ENCODE results near the gene MKNK1.

The MKNK1 gene

DNA sequence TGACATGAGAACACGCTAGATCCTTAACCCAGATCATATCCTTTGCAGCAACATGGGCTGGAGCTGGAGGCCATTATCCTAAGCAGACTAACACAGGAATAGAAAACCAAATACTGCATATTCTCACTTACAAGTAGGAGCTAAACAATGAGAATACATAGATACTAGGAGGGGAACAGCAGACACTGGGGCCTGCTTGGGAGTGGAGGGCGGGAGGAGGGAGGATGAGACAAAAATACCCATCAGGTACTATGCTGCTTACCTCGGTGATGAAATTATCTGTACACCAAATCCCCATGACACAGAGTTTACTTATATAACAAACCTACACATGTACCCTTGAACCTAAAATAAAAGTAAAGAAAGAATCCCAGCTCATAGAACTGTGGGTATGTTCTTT, 13.8 kb upstream of the MKNK1 start:
- Histone ChIP-seq H4K20me1 (ENCODE audit: insufficient read depth, low read length, poor library complexity, severe bottlenecking) (no peaks in the 10 kb centered on the region), H3K79me2 (ENCODE audit: insufficient read depth, low read length) (peaks cover 19% of the 10 kb centered on the region; the same call in 1 of the 2 replicates), H3K4me1 (ENCODE audit: insufficient read depth, low read length, poor library complexity, severe bottlenecking) (peaks cover 57% of the 10 kb centered on the region), H3K27me3 (ENCODE audit: insufficient read depth, low read length, poor library complexity, severe bottlenecking) (no peaks in the 10 kb centered on the region), H3K4me2 (ENCODE audit: low read depth, low read length, poor library complexity, severe bottlenecking) (no peak overlapping the region), H3K9ac (ENCODE audit: low read depth, low read length, poor library complexity, severe bottlenecking) (no peak overlapping the region), H3K9me2 (replicated peaks; ENCODE audit: low read depth, low read length) (no peaks in the 10 kb centered on the region), H3K4me3 (ENCODE audit: low read length, poor library complexity, severe bottlenecking) (no peak overlapping the region), H2AFZ (ENCODE audit: low read length) (no peak overlapping the region), H3K9me3 (ENCODE audit: insufficient read depth, low read depth, low read length) (no peaks in the 10 kb centered on the region), H3K36me3 (ENCODE audit: insufficient read depth, low read length) (no peaks in the 10 kb centered on the region), H3F3A (ENCODE audit: low read depth) (no peaks in the 10 kb centered on the region)
- TF ChIP-seq, protein P1, sequence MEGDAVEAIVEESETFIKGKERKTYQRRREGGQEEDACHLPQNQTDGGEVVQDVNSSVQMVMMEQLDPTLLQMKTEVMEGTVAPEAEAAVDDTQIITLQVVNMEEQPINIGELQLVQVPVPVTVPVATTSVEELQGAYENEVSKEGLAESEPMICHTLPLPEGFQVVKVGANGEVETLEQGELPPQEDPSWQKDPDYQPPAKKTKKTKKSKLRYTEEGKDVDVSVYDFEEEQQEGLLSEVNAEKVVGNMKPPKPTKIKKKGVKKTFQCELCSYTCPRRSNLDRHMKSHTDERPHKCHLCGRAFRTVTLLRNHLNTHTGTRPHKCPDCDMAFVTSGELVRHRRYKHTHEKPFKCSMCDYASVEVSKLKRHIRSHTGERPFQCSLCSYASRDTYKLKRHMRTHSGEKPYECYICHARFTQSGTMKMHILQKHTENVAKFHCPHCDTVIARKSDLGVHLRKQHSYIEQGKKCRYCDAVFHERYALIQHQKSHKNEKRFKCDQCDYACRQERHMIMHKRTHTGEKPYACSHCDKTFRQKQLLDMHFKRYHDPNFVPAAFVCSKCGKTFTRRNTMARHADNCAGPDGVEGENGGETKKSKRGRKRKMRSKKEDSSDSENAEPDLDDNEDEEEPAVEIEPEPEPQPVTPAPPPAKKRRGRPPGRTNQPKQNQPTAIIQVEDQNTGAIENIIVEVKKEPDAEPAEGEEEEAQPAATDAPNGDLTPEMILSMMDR (conservative IDR thresholded peaks at IDR 0.05; ENCODE audit: low read length) = no peak
- TF ChIP-seq EZH2phosphoT487 (IDR thresholded peaks at IDR 0.05; ENCODE audit: borderline replicate concordance) = no peak

DNA sequence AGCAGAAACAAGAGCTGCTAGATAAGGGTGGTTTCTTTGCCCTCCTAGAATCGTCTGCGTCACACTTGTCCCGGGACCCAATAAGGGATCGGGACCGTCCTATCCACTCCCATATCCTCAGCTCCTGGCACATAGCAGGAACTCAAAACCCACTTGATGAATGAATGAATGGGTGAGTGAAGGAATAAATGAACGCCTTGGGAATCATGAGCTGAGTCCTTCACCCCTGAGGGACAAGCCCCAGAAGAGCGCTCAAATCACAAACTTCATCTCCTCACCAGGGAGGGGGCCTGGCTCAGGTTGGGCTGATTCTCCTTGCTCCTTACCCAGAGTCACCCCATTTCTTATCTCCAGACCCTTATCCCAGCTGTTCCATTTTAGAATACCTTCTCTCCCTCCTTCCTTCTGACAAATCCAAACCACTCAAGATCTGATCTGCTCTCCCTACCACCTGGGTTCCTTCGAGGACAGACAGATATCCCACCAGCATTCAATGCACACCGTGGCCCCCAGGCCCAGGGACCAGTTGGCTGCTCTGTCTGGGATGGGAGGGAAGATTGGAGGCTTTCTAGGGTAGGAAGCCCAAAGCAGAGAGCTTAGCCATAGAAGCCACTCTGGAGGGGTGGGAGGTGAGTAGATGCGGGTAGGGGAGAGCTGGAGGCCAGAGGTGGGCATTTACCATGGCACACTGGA, 13.2 kb upstream of the MKNK1 start:
- TF ChIP-seq, protein P1 (conservative IDR thresholded peaks at IDR 0.05; ENCODE audit: low read length) = no peak
- TF ChIP-seq EZH2phosphoT487 (IDR thresholded peaks at IDR 0.05; ENCODE audit: borderline replicate concordance) = no peak
- H3K79me2 ChIP-seq (ENCODE audit: insufficient read depth, low read length) = peaks cover 19% of the 10 kb centered on the region; the same call in 1 of the 2 replicates
- H2AFZ ChIP-seq (ENCODE audit: low read length) = peak overlapping the region; percentile 93
- H3K9ac ChIP-seq (ENCODE audit: low read depth, low read length, poor library complexity, severe bottlenecking) = peak overlapping the region; percentile 78
- no peaks in the 10 kb centered on the region for H3F3A ChIP-seq (ENCODE audit: low read depth)
- H3K4me3 ChIP-seq (ENCODE audit: low read length, poor library complexity, severe bottlenecking) = peak overlapping the region; percentile 93
- H3K36me3 ChIP-seq (ENCODE audit: insufficient read depth, low read length) = no peaks in the 10 kb centered on the region
- peaks cover 59% of the 10 kb centered on the region for H3K4me1 ChIP-seq (ENCODE audit: insufficient read depth, low read length, poor library complexity, severe bottlenecking)
- no peaks in the 10 kb centered on the region for H3K9me2 ChIP-seq (replicated peaks; ENCODE audit: low read depth, low read length)
- no peaks in the 10 kb centered on the region for H3K27me3 ChIP-seq (ENCODE audit: insufficient read depth, low read length, poor library complexity, severe bottlenecking)
- H3K4me2 ChIP-seq (ENCODE audit: low read depth, low read length, poor library complexity, severe bottlenecking) = peak overlapping the region; percentile 100
- H3K9me3 ChIP-seq (ENCODE audit: insufficient read depth, low read depth, low read length) = no peaks in the 10 kb centered on the region
- H4K20me1 ChIP-seq (ENCODE audit: insufficient read depth, low read length, poor library complexity, severe bottlenecking) = no peaks in the 10 kb centered on the region

DNA sequence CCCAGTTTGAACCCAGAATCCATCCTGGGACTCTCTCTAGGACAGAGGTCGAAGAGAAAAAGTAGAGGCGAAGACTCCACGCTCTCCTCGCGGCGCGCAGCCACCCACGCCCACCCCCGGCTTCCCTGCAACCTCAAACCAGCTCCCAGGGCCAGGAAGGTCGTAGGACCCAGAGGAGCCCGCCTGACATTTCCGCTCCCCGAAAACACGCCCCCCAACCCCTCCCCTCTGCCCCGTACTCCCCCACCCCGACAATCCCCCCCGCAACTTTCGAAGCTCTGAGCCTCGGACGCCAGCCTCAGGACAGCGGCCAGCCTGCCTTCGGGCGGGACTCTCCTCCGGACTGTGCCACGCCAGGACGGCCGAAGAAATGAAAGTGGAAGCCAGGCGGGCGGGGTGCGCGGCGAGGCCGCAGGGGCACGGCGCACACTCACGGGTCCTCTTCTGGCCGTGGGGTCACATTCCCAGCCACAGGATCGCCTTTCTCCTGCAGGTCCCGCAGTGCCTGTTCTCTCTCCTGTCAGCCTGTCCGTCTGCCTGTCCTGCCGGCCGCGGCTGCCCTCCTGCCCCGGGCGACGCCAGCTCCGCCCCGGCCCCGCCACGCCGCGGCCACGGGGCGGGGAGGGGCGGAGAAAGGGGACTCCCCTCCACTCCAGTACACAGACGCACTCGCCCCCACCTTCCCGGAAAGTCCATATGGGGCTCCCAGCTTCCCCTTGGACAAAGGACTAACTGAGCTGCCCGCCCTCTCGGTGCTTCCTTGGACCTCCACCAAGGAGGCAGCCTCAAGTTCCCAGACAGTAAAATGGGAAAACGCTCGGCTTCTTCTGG, 12.4 kb upstream of the MKNK1 start, which contains the start of gene MOB3C:
TSS of gene MOB3C (minus strand) at position 535 of the 831 bp plus-strand sequence. CDS start 3,490 bp downstream, outside the sequence.
- Histone ChIP-seq H3K9ac (ENCODE audit: low read depth, low read length, poor library complexity, severe bottlenecking) (peak within 1 kb of the TSS; percentile 78), H4K20me1 (ENCODE audit: insufficient read depth, low read length, poor library complexity, severe bottlenecking) (no peaks in the 10 kb centered on the region), H3K4me1 (ENCODE audit: insufficient read depth, low read length, poor library complexity, severe bottlenecking) (peaks cover 66% of the 10 kb centered on the region), H2AFZ (ENCODE audit: low read length) (peak within 1 kb of the TSS; percentile 93), H3K27me3 (ENCODE audit: insufficient read depth, low read length, poor library complexity, severe bottlenecking) (no peaks in the 10 kb centered on the region), H3F3A (ENCODE audit: low read depth) (no peaks in the 10 kb centered on the region), H3K36me3 (ENCODE audit: insufficient read depth, low read length) (no peaks in the 10 kb centered on the region), H3K9me2 (replicated peaks; ENCODE audit: low read depth, low read length) (no peaks in the 10 kb centered on the region), H3K4me2 (ENCODE audit: low read depth, low read length, poor library complexity, severe bottlenecking) (peak within 1 kb of the TSS; percentile 100), H3K79me2 (ENCODE audit: insufficient read depth, low read length) (peaks cover 19% of the 10 kb centered on the region; the same call in 1 of the 2 replicates), H3K4me3 (ENCODE audit: low read length, poor library complexity, severe bottlenecking) (peak within 1 kb of the TSS; percentile 93), H3K9me3 (ENCODE audit: insufficient read depth, low read depth, low read length) (no peaks in the 10 kb centered on the region)
- no peak for TF ChIP-seq EZH2phosphoT487 (IDR thresholded peaks at IDR 0.05; ENCODE audit: borderline replicate concordance)
- TF ChIP-seq, protein P1 (conservative IDR thresholded peaks at IDR 0.05; ENCODE audit: low read length) = no peak
